Measurements from ENCODE around the gene ZSWIM4. TPM values are rescaled to one million over a fixed set of nuclear protein-coding genes. Genes with fewer than 3 reads are reported as not detected.

ZSWIM4 gene
- total and polyA plus RNA-seq, 2 of the 13 experiments (the other 11 are each of a cell fraction or from before 2014, with no cell fraction given): 0.33 to 0.86 TPM

GRCh38 chr19:13840305-13841085 lies 45.3 kb downstream of the ZSWIM4 start (continued):
- TF ChIP-seq ZBTB44 (CRISPR knock-in tag; IDR thresholded peaks at IDR 0.05) (no peak), SP1 (IDR thresholded peaks at IDR 0.05) (no peak), SP1 (CRISPR knock-in tag; IDR thresholded peaks at IDR 0.05) (no peak), ZBTB26 (CRISPR knock-in tag; IDR thresholded peaks at IDR 0.05; ENCODE audit: borderline replicate concordance) (no peak), MAF1 (CRISPR knock-in tag; IDR thresholded peaks at IDR 0.05; ENCODE audit: borderline replicate concordance) (no peak), MTA1 (CRISPR knock-in tag; IDR thresholded peaks at IDR 0.05; ENCODE audit: borderline replicate concordance) (no peak), POLR2A (IDR thresholded peaks at IDR 0.05; ENCODE audit: insufficient read depth in 1 of 2, low read depth in 2 of 2, low read length in 2 of 2) (0 out of 4 replicates have a peak, but pooled peaks of 1 of the 2 experiments have one; percentile 20), HIVEP1 (CRISPR knock-in tag; IDR thresholded peaks at IDR 0.05) (no peak), NR1H2 (CRISPR knock-in tag; IDR thresholded peaks at IDR 0.05; ENCODE audit: borderline replicate concordance, low read depth) (no peak), TFAP4 (IDR thresholded peaks at IDR 0.05; ENCODE audit: borderline replicate concordance, low read depth) (no peak), BATF2 (CRISPR knock-in tag; IDR thresholded peaks at IDR 0.05) (no peak), MIER3 (CRISPR knock-in tag; IDR thresholded peaks at IDR 0.05; ENCODE audit: borderline replicate concordance) (no peak), ZNF615 (CRISPR knock-in tag; IDR thresholded peaks at IDR 0.05; ENCODE audit: borderline replicate concordance) (no peak), YY1 (IDR thresholded peaks at IDR 0.05; ENCODE audit: insufficient read depth, insufficient replicate concordance, low read depth, low read length) (no peak), SRF (IDR thresholded peaks at IDR 0.05; ENCODE audit: low read depth, low read length) (no peak), MBNL3 (CRISPR knock-in tag; conservative IDR thresholded peaks at IDR 0.05) (no peak), RAD21 (CRISPR knock-in tag; IDR thresholded peaks at IDR 0.05) (no peak), ZFX (CRISPR knock-in tag; IDR thresholded peaks at IDR 0.05; ENCODE audit: low read depth) (no peak)
